NCI-H146 treated with DMSO at 0.1 percent for 48 hours (cell line): ENCODE data around the gene TNNI2.
"Not testable (repeated sequence)": the region's sequence is repeated elsewhere in the genome, so short reads cannot be mapped to it uniquely, and the experiment has no call there.

Experiments
- DNase-seq: peaks from one replicate; lab custom pipeline; 2025; ENCODE audit not compliant: unreplicated experiment; lab: John Stamatoyannopoulos, UW

TNNI2 gene

DNA sequence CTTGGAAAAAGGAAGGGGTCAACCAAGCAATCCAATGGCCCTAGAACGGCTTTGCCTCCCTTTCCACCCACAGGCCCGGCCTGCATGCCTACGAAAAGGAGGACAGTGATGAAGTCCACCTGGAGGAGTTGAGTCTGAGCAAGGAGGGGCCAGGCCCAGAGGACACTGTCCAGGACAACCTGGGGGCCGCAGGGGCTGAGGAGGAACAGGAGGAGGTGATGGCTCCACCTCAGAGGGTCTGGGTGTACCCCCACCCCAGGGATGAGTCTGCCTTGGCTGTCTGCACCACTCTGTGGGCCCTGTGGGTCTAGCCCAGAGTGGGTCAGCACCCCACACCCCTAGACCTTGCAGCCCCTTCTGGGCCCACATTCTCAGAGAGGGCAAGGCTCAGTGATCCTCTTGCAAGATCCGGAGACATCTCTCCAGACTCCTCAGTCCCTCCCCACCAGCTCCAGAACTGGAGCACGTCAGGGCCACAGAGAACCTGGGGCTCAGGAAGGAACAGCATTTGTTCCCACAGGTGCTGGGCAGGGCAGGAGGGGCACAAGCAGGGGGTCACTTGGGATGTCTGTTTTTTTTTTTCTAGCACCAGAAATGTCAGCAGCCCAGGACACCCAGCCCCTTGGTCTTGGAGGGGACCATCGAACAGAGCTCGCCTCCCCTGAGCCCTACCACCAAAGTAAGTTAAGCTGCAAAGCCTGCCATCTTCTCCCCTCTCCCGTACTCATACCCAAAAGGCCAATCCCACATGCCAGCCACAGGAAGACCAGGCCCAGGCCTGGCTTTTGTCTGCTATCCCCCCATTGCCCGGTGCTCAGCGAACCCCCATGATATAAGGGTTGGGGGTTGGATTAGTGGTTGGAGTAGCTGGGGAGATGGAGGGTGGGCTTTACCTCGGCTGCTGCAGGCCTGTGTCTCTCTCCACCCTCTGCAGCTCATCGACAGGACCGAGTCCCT is 44.8 kb downstream of the TNNI2 start:
- DNase-seq, result no peak

DNA sequence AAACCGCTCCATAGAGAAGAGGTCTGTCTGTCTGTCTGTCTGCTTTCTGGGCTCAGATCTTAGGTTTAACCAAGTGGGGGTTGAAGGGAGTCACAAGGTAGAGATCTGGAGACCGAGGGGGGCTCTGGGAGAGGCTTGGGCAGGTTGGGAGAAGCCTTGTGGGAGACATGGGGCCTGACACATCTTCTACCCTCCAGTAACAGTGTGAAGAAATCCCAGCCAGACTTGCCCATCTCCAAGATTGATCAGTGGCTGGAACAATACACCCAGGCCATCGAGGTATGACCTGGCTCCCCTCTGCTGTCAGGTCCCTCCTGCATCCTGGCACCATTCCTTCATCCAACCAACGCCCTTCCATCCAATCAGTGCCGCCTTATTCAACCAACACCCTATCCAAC is 45.5 kb downstream of the TNNI2 start:
- DNase-seq, result no peak

DNA sequence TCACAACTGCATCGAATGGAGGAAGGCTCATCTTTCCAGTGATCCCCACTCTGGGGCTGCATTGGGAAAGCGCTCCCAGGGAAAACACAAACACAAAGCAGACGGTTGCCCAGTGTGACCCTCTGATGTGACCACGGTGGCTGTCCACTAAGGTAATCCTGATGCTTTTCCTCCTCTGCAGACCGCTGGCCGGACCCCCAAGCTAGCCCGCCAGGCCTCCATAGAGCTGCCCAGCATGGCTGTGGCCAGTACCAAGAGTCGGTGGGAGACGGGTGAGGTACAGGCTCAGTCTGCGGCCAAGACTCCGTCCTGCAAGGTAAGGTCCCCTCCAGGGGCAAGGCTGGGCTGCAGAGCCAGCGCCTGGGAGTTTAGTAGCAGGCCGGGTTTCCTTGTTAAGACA is 47.8 kb downstream of the TNNI2 start:
- not testable (repeated sequence) for DNase-seq

DNA sequence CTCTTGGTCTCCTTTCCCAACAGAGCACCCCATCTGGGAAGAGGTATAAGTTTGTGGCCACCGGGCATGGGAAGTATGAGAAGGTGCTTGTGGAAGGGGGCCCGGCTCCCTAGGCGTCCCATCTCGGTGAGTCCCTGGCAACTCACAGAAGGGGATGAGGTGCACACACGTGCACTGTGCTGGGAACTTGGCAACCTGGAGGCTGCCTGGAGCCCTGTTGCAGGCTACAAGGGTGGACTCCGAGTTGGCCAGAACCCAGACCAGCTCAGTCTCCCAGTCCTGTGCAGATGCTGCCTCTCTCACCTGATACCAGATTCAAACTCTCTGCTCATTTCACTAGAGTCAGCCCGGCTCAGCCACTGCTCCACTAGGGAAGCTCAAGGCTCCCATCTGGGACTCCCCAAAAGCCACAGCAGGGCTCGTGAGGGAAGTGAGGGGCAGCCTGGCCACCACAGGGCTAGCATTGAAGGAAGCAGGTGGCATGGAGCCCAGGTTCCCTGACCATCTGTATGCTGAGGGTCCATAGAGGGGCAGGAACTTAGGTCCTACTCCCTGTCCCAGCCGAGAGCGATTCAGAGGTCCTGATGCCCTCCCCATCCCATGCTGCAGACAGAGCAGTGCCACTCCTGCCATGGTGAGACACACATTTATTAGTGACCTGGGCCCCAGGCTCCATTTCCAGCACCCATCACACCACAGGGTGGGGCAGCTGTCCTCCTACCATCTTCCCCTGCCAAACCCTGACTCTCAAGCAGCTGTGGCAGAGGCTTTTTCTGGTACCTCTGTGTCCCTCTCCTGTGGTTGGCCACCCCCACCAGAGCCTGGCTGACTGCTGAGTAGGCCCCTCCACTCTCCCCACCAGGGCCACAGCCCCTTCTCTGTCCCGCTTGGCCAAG is 48.9 kb downstream of the TNNI2 start:
- DNase-seq, result no peak

DNA sequence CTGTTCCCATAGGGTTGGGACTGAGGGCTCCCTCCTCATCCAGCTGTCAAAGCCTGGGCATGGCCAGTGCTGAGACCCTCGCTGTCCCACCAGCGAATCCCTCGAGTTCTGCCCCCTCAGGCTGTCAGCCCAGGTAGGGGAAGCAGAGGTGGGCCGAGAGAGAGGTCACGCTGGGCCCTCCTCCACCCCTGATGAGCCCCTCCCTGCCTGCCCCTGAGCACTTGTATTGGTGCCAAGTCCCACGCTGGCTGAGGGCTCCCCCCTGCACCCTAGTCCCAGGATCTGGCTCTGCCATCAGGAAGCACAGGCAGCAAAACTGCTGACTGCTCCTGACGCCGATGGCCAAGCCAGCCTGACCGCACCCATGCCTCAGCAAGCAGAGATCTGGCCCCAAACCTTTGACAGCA is 49.6 kb downstream of the TNNI2 start:
- DNase-seq, result no peak

DNA sequence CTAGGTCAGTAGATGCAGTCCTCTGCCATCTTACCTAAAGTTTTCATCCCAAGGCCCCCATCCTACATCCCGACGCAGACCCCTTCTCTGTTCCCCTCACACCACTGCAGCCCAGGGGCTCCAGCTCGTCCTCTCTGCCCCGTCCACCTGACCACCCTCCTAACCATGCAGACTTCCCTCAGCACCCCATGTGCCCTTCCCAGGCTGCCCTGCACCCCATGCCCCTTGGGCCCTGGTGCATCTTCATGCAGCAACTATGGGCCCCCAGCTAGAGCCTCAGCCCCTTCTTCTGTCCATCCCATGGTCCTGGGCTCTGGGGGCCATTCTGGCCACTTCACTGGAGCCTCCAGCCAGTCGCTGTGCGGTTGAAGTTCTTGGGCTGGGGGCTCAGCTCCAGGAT is 50.0 kb downstream of the TNNI2 start:
- no peak for DNase-seq

DNA sequence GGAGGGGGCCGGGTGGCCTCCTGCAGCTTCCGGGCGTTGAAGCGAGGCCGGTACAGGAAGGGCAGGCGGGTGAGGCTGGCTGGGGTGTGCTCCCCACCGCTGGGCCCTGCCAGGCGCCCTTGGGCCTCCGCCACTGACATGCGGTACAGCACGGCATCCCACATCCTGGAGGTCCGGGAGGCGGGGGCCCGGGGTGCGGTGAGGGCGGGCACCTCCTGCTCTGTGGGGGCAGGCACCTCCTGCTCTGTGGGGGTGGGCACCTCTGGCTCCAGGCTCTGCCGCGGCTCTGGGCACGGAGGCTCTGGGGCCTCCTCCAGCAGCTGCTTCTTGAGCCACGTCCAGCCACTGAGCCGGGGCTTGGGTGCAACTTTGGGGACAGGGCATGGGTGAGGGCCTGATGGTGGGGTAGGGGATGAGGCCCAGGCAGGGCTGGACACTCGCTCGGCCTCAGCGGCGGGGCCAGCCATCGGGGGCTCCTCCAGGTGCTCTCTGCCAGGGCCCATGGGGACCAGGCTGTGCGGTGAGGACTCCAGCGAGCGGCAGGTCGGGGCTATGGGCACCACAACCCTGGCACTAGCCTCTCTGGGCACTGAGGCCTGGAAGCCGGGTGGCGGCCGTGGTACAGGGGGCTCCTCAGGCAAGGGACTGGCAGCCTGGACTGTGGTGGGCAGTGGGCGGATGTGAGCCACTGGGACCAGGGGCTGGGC is 50.6 kb downstream of the TNNI2 start:
- no peak for DNase-seq

DNA sequence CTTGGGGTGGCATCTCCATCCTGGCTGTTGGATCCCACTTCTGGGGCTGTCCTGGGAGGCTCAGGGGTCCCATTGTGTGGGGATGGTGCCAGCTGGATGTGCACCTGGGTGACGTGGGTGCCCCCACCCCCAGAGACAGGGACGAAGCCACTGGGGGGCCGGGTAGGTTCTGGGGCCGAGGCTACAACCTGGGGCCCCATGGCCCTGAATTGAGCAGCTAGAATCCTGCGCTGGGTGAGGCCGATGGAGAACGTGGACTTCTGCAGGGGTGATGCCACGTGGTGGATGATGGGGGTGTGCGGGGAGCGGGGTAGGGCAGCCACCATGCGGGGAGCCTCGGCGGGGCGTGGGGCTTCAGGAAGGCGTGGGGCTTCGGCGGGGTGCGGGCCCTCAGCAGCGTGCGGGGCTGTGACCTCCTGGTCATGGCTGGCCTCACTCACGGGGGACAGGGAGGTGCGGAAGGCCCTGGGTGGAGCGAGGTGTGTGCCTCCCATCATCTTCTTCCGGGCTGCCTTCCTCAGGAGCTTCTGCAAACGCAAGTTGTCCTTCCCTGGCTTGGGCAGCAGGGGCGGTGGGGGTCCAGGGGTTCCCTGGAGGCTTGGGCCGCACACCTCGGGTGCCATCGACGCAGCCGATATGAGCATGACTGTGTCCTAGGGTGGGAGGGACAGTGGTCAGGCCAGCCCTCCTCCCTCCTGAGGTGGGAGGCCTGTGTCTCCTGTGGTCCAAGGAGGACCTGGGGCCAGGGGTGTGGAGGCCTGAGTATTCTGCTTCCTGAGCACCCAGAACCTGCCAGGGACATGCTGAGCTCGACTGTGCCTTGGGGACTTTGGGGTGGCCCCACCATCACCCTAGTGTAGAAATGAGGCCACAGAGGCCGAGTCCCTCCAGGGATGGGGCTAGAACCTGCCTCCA is 51.4 kb downstream of the TNNI2 start:
- no peak for DNase-seq
